ENCODE data around the gene SCRN3. TPM values are rescaled to one million over a fixed set of nuclear protein-coding genes. Genes with fewer than 3 reads are reported as not detected.

Gene SCRN3
- total and polyA plus RNA-seq, 2 experiments from 2014 or later, result 8.1 to 12.3 TPM

GRCh38 chr2:174392706-174393105 lies 2.8 kb upstream of the SCRN3 start (continued):
- no peak for TF ChIP-seq ZNF462 (CRISPR knock-in tag; IDR thresholded peaks at IDR 0.05)

GRCh38 chr2:174395969-174396630 lies 570 bp downstream of the SCRN3 start:
- H3K4me1 Mint-ChIP-seq, result peaks cover 3% of the 10 kb centered on the region; the same call in 2 of the 3 replicates
- no peak overlapping the region for H3K27ac Mint-ChIP-seq
- H3K27me3 ChIP-seq (ENCODE audit: insufficient read depth), result no peaks in the 10 kb centered on the region
- no peaks in the 10 kb centered on the region for H3K36me3 Mint-ChIP-seq (ENCODE audit: low read depth)
- peak overlapping the region; percentile 98 for H2AFZ ChIP-seq
- no peaks in the 10 kb centered on the region for H3K9me3 Mint-ChIP-seq
- peak overlapping the region; percentile 80 for H3K4me2 ChIP-seq
- H3K4me3 ChIP-seq, result peak overlapping the region; percentile 66
- H3K27me3 Mint-ChIP-seq (ENCODE audit: insufficient read depth, low read depth, poor library complexity), result no peaks in the 10 kb centered on the region
- H3K4me3 Mint-ChIP-seq, result peak overlapping the region; percentile 99
- H3K36me3 ChIP-seq (ENCODE audit: insufficient read depth), result no peaks in the 10 kb centered on the region
- peak overlapping the region; percentile 46; the same call in 1 of the 2 replicates for H3K27ac ChIP-seq (ENCODE audit: low read depth)
- H3F3A ChIP-seq (replicated peaks; ENCODE audit: low read depth), result no peaks in the 10 kb centered on the region
- H4K20me1 ChIP-seq (replicated peaks; ENCODE audit: insufficient read depth), result no peaks in the 10 kb centered on the region
- no peaks in the 10 kb centered on the region for H3K9me2 ChIP-seq (ENCODE audit: insufficient read depth)
- peaks cover 29% of the 10 kb centered on the region for H3K79me2 ChIP-seq (replicated peaks; ENCODE audit: insufficient read depth)
- ATAC-seq (peak; percentile 16), DNase-seq (ENCODE audit: low spot score) (peak; percentile 34)
- peaks cover 6% of the 10 kb centered on the region; the same call in 1 of the 2 replicates for H3K4me1 ChIP-seq (ENCODE audit: insufficient read depth)
- no peak for TF ChIP-seq EZH2phosphoT487 (IDR thresholded peaks at IDR 0.05; ENCODE audit: unreplicated experiment)
- no peak for TF ChIP-seq EZH2 (IDR thresholded peaks at IDR 0.05; ENCODE audit: low read depth, unreplicated experiment)
- TF ChIP-seq STAT1 (IDR thresholded peaks at IDR 0.05; ENCODE audit: unreplicated experiment), result no peak
- no peak for TF ChIP-seq CREB1 (CRISPR knock-in tag; IDR thresholded peaks at IDR 0.05; ENCODE audit: low read depth)
- no peak for TF ChIP-seq REST (IDR thresholded peaks at IDR 0.05; ENCODE audit: unreplicated experiment)
- no peak for TF ChIP-seq ZNF331 (CRISPR knock-in tag; IDR thresholded peaks at IDR 0.05; ENCODE audit: low read depth)
- TF ChIP-seq CTCF (conservative IDR thresholded peaks at IDR 0.05; ENCODE audit: low read depth in 2 of 2), result no peak
